Measurements from ENCODE around the gene LNX1. TPM values are rescaled to one million over a fixed set of nuclear protein-coding genes. Genes with fewer than 3 reads are reported as not detected.
A peak's percentile ranks its signal among the peaks of the same experiment; 100 is the strongest.

Gene LNX1
- total RNA-seq, 1 donor, result 0.43 TPM

- H3K4me3 ChIP-seq (ENCODE audit: low read depth, low read length), result no peak overlapping the region
- no peak for TF ChIP-seq CTCF (IDR thresholded peaks at IDR 0.05; ENCODE audit: insufficient read depth, low read depth, low read length)
- peak; percentile 90 for DNase-seq (ENCODE audit: low read depth)
These were observed 96.4 kb downstream of the LNX1 start for GRCh38 chr4:53494851-53495250.

- H3K4me3 ChIP-seq (ENCODE audit: low read depth, low read length), result no peak overlapping the region
- peak; percentile 84 for TF ChIP-seq CTCF (IDR thresholded peaks at IDR 0.05; ENCODE audit: insufficient read depth, low read depth, low read length)
- DNase-seq (ENCODE audit: low read depth), result peak; percentile 94
These were observed 100.2 kb downstream of the LNX1 start for GRCh38 chr4:53490965-53491622.

GRCh38 chr4:53490161-53490956 lies 100.9 kb downstream of the LNX1 start:
- H3K4me3 ChIP-seq (ENCODE audit: low read depth, low read length), result no peak overlapping the region
- no peak for TF ChIP-seq CTCF (IDR thresholded peaks at IDR 0.05; ENCODE audit: insufficient read depth, low read depth, low read length)
- peak; percentile 84 for DNase-seq (ENCODE audit: low read depth)

DNA sequence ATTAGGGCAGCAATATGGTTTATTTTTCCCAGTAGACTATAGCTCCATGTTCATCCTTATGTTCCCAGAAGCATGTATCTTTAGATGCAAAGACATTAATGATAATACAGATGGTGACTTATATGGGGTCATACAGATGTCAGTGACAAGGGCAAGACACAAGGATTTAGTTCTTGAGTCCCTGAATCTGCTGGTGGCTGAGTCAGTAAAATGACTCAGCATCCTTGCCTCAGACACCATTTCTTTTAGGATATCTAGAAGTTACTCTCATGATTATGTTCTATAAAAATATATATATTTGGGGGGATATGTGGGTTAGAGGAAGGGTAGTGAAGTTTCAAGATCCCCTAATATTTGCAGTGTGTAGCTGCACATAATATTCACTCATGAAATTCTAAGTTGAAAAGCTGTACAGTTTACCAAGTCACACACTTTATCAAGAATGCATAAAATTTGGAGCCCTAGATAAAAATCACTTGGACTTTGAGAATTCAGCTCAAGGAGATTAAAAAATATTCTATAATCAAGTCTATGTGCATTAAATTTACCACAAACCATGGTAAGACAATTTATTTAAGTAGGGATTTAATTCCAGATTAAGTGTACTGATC lies 101.9 kb downstream of the LNX1 start:
- TF ChIP-seq CTCF (IDR thresholded peaks at IDR 0.05; ENCODE audit: insufficient read depth, low read depth, low read length), result no peak
- DNase-seq (ENCODE audit: low read depth), result peak; percentile 53
- H3K4me3 ChIP-seq (ENCODE audit: low read depth, low read length), result no peak overlapping the region

DNA sequence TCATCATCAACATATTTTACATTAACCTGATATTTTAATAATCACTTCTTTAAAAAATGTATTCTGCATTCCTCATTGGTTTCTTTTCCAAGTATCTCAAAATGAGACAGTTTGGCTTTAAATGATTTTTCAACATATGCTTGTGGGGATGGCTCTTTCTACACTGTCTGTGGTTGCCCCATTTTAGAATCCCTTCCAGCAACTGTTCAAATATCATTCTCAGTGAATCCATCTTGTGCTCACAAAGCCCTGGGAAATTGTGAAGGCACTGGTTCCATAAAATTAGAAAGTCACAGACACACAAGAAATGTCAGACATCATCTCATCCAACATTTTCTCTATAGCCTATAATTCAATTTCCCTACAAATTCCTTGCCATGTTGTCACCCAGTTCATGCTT lies 103.5 kb downstream of the LNX1 start:
- TF ChIP-seq CTCF (IDR thresholded peaks at IDR 0.05; ENCODE audit: insufficient read depth, low read depth, low read length), result no peak
- no peak for DNase-seq (ENCODE audit: low read depth)
- no peak overlapping the region for H3K4me3 ChIP-seq (ENCODE audit: low read depth, low read length)

DNA sequence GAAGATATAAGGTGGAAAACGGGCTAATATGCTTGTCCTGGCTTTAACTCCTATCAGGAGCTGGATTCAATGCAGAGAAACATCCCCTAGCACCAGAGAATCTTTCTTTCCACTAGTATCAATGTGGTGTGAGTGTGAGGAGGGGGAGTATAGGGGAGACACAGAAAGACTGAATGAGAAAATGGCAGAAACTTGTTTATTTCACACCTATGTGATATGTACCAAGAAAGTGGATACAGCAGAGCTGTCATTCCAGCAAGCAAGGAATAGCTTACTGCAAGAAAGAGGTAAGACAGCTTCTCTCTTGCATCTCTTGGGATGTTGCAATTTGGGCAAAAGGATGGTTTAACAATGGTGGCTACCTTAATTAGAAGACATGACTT lies 105.6 kb downstream of the LNX1 start:
- H3K4me3 ChIP-seq (ENCODE audit: low read depth, low read length), result no peak overlapping the region
- DNase-seq (ENCODE audit: low read depth), result no peak
- no peak for TF ChIP-seq CTCF (IDR thresholded peaks at IDR 0.05; ENCODE audit: insufficient read depth, low read depth, low read length)
